Measurements from ENCODE around the gene ARSK.

The ARSK gene

GRCh38 chr5:95647886-95648860 is 93.3 kb downstream of the ARSK start:
- DNase-seq (ENCODE audit: low read depth in 2 of 2): no peak

- no peak for DNase-seq (ENCODE audit: low read depth in 2 of 2)
Observed at GRCh38 chr5:95649274-95649673, 94.4 kb downstream of the ARSK start.

- no peak for DNase-seq (ENCODE audit: low read depth in 2 of 2)
Observed at GRCh38 chr5:95649842-95650620, 95.1 kb downstream of the ARSK start.

GRCh38 chr5:95652849-95653248 is 97.9 kb downstream of the ARSK start:
- DNase-seq (ENCODE audit: low read depth in 2 of 2): no peak

GRCh38 chr5:95654196-95654595 is 99.3 kb downstream of the ARSK start:
- DNase-seq (ENCODE audit: low read depth in 2 of 2): no peak
